ENCODE measurements around the gene NR2F6.

Gene NR2F6

GRCh38 chr19:17264641-17264979 lies 18.9 kb upstream of the NR2F6 start, which contains the start of gene USHBP1:
USHBP1 (minus strand) TSS chr19:17264745; CDS start chr19:17264299, 446 bp downstream.
- no peak for DNase-seq (ENCODE audit: low spot score)

DNA sequence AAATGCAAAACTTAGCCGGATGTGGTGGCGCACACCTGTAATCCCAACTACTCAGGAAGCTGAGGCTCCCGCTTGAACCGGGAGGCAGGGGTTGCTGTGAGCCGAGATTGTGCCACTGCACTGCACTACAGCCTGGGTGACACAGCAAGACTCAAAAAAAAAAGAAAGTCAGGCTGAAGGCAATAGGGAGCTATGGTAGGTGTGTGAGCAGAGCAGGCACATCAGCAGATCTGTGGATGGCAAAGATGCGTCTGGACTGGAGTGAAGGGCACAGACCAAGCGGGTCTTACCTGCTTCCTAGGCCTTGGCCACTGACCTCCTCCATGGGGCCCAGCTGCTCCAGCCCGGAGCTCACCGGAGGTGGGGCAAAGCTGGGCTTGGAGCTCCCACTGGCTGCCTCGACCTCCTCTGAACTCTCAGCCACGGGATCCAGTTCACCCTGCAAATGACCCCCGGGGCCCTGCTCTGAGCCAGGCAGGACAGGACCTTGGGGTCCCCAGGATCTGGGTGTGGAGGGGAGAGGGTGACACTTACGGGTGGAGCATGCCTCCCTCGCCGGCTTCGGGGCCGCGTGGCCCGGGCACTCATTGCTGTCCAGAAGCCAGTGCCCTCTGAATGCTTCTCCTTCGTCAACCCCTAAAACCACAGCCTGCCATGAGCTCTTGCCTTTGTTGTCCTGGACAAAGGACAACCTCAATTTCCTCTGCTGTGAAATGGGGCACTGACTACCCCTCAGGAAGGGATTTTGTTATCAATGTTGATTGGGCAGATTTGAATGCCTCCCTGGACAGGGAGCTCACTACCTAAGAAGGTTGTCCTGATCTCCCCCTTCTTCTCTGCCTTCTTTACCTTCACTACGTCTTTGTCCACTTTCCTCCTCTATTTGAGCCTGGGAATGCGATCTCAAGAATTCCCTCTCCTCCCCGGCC lies 18.3 kb upstream of the NR2F6 start:
- no peak for DNase-seq (ENCODE audit: low spot score)

- no peak for DNase-seq (ENCODE audit: low spot score)
Observed at GRCh38 chr19:17262557-17262956, 16.8 kb upstream of the NR2F6 start.

DNA sequence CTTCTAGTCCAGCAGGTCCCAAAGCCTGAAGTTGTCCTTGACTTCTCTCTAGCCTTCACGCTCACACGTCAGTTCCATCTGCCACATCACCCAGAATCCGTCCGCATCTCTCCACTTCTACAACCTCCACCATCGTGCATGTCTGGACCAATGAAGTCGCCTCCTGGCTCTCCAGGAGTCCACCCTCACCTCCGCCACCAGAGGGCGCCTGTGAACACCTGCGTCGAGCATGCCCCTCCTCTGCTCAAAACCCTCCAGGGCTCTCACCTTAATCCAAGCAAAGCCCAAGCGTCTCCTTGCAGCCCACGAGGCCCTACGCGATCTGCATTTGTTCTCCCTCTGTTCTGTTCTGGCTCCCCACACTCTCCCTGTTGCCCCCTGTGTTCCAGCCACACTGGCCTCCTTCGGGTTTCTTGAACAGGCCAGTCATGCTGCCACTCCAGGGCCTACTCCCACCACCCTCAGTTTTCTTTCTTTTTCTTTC lies 15.2 kb upstream of the NR2F6 start:
- DNase-seq (ENCODE audit: low spot score), result peak; percentile 85

DNA sequence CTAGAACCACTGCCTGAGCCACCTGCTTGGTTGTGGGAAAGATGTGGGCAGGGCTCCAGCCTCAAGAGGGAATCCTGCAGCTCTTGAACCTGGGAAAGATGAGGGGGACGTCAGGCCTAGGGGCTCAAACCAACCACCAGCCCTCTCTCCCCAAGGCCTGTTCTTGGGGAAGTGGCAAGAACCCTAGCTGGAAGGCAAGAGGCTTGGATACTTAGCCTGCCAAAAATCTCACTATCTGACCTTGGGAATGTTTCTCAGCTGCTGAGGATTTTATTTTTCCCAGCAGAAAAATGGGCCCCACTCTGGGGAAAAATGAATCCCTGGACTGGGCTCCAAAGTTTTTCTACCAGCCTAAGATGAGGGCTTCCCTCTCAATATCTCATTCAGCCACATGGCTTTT lies 14.2 kb upstream of the NR2F6 start:
- no peak for DNase-seq (ENCODE audit: low spot score)

DNA sequence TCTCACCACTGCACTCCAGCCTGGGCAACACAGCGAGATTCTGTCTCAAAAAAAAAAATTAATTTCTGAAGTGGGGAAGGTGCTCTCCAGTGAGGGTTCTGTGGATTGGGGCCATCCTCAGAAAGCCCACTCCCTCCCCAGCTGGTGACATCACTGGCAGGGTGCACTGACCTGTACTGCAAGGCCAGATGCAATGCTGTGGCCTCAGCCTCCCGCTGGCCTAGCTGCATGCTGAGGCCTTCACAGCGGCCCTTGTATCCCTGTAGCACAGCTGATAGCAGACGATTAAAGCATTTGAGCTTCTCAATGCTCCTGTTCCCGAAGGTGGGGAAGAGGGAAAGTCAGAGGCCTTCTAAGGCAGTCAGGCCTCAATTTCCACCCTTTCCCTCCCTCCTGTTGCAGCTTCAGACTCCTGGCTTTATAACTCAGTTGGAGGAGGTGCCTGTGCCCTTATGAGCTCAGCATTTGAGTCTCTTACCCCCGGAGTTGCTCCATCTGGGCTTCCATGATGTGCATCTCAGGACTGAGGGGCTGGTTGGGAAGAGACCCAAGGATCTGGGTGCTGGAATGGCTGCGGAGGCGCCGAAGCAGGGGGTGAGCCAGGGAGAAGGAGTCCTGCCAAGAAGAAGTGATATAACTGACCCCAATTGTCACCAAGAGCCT lies 13.5 kb upstream of the NR2F6 start:
- no peak for DNase-seq (ENCODE audit: low spot score)

- DNase-seq (ENCODE audit: low spot score), result no peak
Observed at GRCh38 chr19:17256130-17256529, 10.4 kb upstream of the NR2F6 start.

GRCh38 chr19:17255150-17255621 lies 9.5 kb upstream of the NR2F6 start:
- DNase-seq (ENCODE audit: low spot score), result no peak

DNA sequence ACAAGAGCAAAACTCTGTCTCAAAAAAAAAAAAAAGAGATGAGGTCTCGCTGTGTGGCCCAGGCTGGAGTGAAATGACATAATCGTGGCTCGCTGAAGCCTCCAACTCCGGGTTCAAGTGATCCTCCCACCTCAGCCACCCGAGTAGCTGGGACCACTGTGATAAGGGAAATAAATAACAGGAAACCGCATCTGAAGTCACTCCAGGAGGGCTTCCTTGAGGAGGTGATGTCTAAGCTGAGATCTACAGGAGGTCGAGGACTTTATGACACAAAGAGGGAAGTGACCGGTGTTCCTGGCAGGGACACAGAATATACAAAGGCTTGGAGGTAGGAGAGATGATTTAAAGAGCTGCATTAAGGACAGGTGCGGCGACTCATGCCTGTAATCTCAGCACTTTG lies 8.9 kb upstream of the NR2F6 start:
- DNase-seq (ENCODE audit: low spot score), result no peak

DNA sequence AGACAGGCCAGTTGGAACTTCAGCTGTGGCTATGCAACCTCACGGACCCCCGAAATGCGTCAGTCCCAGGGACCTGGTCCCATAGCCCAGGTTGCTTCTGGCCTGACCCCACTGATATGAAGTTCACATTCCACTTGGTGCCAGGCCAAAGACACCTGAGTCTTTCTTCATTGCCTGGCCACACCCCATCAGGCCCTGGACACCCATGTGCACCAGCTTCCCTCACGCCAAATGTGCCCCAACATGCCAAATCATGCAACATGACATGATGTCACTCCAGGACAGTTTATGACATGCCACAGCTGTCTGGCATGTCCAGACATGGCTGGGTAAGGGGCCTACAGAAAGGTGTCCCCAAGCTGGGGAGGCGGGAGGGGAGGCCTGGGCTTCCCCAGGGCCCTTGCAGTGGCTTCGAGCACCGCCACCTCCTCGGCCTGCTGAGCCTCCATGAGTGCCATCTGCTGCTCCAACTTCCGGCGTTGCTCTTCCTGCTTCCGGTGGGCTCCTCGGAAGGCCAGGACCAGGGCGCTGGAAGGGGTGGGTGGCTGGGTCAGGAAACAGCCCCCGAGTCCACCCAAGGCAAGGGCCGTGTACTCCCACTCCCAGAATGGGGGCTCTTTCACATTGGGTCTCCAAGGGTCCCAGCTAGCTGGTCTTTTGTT lies 4.3 kb upstream of the NR2F6 start:
- DNase-seq (ENCODE audit: low spot score), result no peak

- no peak for DNase-seq (ENCODE audit: low spot score)
Observed at GRCh38 chr19:17248011-17248776, 2.5 kb upstream of the NR2F6 start.

DNA sequence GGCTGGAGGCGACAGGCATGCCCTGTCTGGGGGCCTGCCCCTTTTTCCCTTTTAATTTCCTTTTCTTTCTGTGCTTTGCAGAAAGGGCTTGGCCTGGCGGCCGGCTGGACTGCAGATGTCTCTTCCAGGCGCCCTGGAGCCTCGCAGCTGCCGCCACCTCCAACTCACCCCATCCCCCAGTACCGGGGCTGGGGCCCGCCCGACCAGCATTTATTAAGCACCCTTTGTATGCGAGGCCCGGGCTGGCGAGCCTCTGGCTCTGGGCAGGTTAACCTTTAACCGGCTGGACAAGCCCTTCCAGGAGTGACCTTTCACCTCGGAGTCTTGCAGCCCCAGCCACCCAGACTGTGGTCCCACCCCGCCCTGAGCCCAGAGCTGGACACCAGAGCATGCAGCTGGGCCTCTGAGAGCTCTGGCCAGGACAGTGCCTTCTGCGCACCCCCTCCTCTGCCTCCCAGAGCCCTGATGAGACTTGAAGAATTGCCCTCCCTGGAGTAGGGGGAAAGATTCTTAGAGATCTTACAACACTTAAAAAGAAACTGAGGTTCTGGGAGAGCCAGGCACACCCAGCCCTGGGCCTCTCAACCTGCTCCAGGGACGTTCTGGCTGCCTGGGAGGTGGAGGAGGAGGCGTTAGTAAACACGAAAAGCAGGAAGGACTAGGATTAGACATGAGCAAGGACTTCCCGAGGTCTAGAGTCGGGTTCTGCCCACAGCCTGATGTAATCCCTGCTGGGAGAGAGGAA lies 1.1 kb upstream of the NR2F6 start:
- DNase-seq (ENCODE audit: low spot score), result no peak

DNA sequence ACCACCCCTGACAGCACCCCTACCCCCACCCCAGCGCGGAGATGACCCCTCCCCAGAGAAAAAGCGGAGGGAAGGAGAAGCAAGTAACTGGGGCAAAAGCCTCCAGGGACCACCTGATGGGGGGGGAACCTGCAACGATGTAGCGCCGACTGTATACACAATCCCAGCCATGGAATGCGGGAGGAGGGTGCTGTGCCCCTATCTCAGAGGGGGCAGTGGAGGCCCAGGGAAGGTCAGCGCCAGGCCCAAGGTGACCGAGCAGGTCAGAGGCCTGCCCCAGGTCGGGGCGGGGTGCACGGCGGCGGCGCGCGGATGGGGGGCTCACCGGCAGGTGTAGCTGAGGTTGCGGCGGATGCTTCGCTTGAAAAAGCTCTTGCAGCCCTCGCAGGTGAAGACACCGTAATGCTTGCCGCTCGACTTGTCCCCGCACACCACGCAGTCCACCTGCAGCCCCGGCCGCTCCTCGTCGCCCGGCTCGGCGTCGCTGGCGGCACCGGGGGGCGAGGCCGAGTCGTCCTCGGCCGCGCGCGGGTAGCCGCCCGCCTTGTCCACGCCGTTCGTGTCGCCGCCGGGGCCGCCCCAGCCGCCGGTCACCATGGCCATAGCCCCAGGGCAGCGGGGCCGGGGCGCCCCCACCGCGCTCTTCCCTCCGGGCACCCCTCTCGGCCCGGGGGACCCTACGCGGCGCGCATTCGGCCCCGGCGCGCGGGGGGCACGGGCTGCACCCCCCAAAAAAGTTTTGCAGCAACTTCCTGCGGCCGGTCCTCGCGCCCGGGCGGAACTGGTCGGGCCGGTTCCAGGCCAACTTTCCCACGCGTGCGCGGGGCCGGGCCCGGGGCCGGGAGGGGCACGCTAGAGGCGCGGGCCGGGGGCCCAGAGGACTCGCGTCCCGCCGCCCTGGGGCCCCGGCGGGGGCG lies 843 bp downstream of the NR2F6 start:
- no peak for DNase-seq (ENCODE audit: low spot score)

GRCh38 chr19:17243830-17244617 lies 1.7 kb downstream of the NR2F6 start:
- DNase-seq (ENCODE audit: low spot score), result peak; percentile 69

DNA sequence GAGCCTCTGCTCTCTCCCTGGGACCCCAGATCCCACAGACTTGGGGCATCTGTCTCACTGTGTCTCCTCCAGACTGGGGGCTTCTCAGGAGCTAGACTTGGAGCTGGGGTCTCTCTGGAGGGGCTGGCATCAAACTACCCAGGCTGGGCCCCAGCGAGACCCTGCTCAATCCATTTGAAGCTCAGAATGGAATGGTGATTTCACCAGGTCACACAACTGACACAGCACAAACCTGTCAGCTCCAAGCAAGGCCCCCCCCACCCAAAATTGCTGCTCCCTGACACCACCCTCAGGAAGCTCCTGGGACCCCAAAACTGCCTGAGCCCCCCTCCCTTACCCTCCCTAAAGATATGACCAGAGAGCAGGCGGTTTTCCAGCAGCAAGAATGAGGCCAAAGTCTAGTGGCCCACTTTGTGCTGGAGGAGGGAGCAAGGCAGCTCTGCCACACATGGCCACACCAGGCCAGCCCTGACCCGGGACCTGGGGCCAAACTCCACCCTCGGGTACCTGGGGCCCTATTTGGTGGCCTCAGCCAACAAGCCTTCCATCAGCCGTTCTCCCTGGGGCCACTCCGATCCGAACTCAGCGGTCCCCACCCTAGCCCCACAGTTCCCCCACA lies 2.4 kb downstream of the NR2F6 start:
- DNase-seq (ENCODE audit: low spot score), result no peak

GRCh38 chr19:17242431-17243208 lies 3.1 kb downstream of the NR2F6 start:
- DNase-seq (ENCODE audit: low spot score), result no peak

DNA sequence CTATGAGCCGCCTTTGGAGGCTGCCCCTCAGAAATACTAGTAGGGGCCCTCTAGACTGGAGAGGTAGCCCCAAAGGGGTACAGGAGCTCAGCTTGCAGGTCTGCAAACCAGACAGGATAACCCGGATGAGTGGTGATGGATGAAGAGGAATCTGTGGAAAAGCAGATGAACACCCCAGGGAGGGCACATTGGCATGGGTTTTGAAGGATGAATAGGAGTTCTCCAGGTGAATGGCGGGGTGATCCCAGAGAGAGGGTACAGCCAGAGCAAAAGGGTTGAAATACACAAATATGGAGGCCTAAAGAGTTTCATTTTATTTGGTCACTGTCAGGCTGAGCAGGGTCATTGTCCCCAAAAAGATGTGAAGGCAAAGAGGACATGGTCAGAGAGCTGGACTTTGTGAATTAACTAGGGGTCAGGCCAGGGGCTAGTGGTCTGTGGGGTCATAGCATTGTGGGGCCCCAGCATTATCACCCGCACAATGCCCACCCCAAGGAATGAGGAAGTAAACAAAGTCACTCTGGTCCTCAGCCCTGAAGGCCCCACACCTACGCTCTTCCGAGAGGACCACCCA lies 4.8 kb downstream of the NR2F6 start:
- DNase-seq (ENCODE audit: low spot score), result no peak
